Neuronal stem cell (in vitro differentiated cells): ENCODE measurements around the gene WFDC5.

Experiments
- DNase-seq: peaks from one replicate; pipeline ENCODE4 v3.0.0-alpha.2; 2013; ENCODE audit warnings: low spot score
- H2AFZ ChIP-seq: one replicate; pipeline ENCODE4 v1.6.1; 2013; ENCODE audit warnings: mild to moderate bottlenecking, low read length, inconsistent platforms
- H2AK5ac ChIP-seq: 2 replicates; pipeline ENCODE4 v1.6.1; 2013; ENCODE audit warnings: low read depth, mild to moderate bottlenecking, inconsistent platforms, low read length, moderate library complexity, mixed read lengths
- H2BK120ac ChIP-seq: 2 replicates; pipeline ENCODE4 v1.6.1; 2013; ENCODE audit warnings: low read depth, mild to moderate bottlenecking, inconsistent platforms, low read length, moderate library complexity, mixed read lengths
- H2BK12ac ChIP-seq: one replicate; pipeline ENCODE4 v1.6.1; 2013; ENCODE audit warnings: low read length, inconsistent platforms
- H2BK15ac ChIP-seq: 2 replicates; pipeline ENCODE4 v1.6.1; 2013; ENCODE audit warnings: mild to moderate bottlenecking, low read length, inconsistent platforms, mixed read lengths
- H2BK5ac ChIP-seq: one replicate; pipeline ENCODE4 v1.6.1; 2013; ENCODE audit warnings: inconsistent platforms, mild to moderate bottlenecking, low read length, moderate library complexity
- H3K14ac ChIP-seq: one replicate; pipeline ENCODE4 v1.6.1; 2013; ENCODE audit warnings: low read length, inconsistent platforms
- H3K18ac ChIP-seq: 2 replicates; pipeline ENCODE4 v1.6.1; 2013; ENCODE audit warnings: low read length, inconsistent platforms
- H3K23ac ChIP-seq: 2 replicates; pipeline ENCODE4 v1.6.1; 2013; ENCODE audit warnings: low read depth, mild to moderate bottlenecking, mixed read lengths, low read length, inconsistent platforms; ENCODE audit not compliant: poor library complexity
- H3K27ac ChIP-seq: replicated peaks from 3 replicates; pipeline ENCODE4 v1.5.1; 2013; ENCODE audit warnings: low read length, inconsistent platforms
- H3K27me3 ChIP-seq, 3 experiments: 2 replicates each; pipeline ENCODE4 v1.6.1; 2013; ENCODE audit warnings: low read length in 3 of 3, mild to moderate bottlenecking in 2 of 3, inconsistent platforms in 1 of 3, low read depth in 1 of 3, mixed read lengths in 1 of 3, moderate library complexity in 1 of 3; ENCODE audit not compliant: control insufficient read depth in 3 of 3, insufficient read depth in 3 of 3
- H3K36me3 ChIP-seq, 2 donors: replicated peaks in 1 of 2; 2 replicates each; pipeline ENCODE4 v1.6.1; 2013; ENCODE audit warnings: low read length in 2 of 2; ENCODE audit not compliant: control insufficient read depth in 2 of 2, insufficient read depth in 2 of 2
- H3K4ac ChIP-seq: 2 replicates; pipeline ENCODE4 v1.6.1; 2013; ENCODE audit warnings: inconsistent platforms, mild to moderate bottlenecking, low read length, moderate library complexity
- H3K4me1 ChIP-seq, 2 donors: 1 replicate in 1 of 2; 2 replicates in 1 of 2; pipeline ENCODE4 v1.6.1; 2013; ENCODE audit warnings: low read length in 2 of 2, low read depth in 1 of 2; ENCODE audit not compliant: control insufficient read depth in 2 of 2, insufficient read depth in 1 of 2
- H3K4me2 ChIP-seq: one replicate; pipeline ENCODE4 v1.6.1; 2013; ENCODE audit warnings: mild to moderate bottlenecking, low read length, inconsistent platforms; ENCODE audit not compliant: insufficient read depth, poor library complexity, severe bottlenecking
- H3K4me3 ChIP-seq, 2 donors: 2 replicates each; pipeline ENCODE4 v1.5.1; 2013; ENCODE audit warnings: low read length in 2 of 2, mild to moderate bottlenecking in 2 of 2, inconsistent platforms in 1 of 2, moderate library complexity in 1 of 2
- H3K79me1 ChIP-seq: one replicate; pipeline ENCODE4 v1.6.1; 2013; ENCODE audit warnings: low read depth, mild to moderate bottlenecking, inconsistent platforms, low read length, moderate library complexity
- H3K9ac ChIP-seq: one replicate; pipeline ENCODE4 v1.6.1; 2013; ENCODE audit warnings: mild to moderate bottlenecking, low read depth, low read length, inconsistent platforms; ENCODE audit not compliant: poor library complexity
- H3K9me3 ChIP-seq, 2 donors: replicated peaks in 1 of 2; 2 replicates each; pipeline versions ENCODE3 to v1.6.1; 2013; ENCODE audit warnings: low read length in 2 of 2, mild to moderate bottlenecking in 2 of 2, inconsistent platforms in 1 of 2, low read depth in 1 of 2, mixed read lengths in 1 of 2, moderate library complexity in 1 of 2; ENCODE audit not compliant: control insufficient read depth in 2 of 2, insufficient read depth in 1 of 2
- H4K8ac ChIP-seq: one replicate; pipeline ENCODE4 v1.6.1; 2013; ENCODE audit warnings: low read depth, mild to moderate bottlenecking, inconsistent platforms, low read length, moderate library complexity
- H4K91ac ChIP-seq: one replicate; pipeline ENCODE4 v1.6.1; 2013; ENCODE audit warnings: low read length, low read depth, mild to moderate bottlenecking, inconsistent platforms; ENCODE audit not compliant: poor library complexity
- WGBS, 2 donors: extraction: QIAGEN DNeasy Blood & Tissue Kit; methylation state at CpG; one replicate each; pipeline ENCODE4 v1.1.7; 2013; ENCODE audit warnings: missing lambda C conversion rate in 2 of 2, mixed read lengths in 1 of 2; ENCODE audit not compliant: insufficient read length in 2 of 2, insufficient replicate concordance in 1 of 2; ENCODE audit errors: extremely low coverage in 2 of 2; 5-methylcytosine and 5-hydroxymethylcytosine counted together

Gene WFDC5

DNA sequence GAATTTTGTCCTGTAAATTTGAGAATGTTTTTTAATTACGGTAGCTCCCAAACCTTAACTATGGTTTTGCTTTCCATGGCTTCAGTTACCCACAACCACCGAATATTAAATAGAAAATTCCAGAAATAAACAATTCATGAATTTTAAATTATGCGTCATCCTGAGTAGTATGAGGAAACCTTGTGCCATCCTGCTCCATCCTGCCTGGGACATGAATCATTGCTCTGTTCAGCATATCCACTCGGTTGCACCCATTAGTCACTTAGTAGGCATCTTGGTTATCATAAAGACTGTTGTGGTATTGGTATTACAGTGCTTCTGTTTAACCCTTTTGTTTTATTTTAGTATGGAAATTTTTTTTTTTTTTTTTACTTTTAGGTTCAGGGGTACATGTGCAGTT lies 53.7 kb downstream of the WFDC5 start:
- no peaks in the 10 kb centered on the region for H3K79me1 ChIP-seq
- no peak for DNase-seq
- H3K18ac ChIP-seq = no peak overlapping the region
- H4K8ac ChIP-seq = no peak overlapping the region
- peaks cover 3 to 17% of the 10 kb centered on the region in 2 donors for H3K36me3 ChIP-seq
- no CpG with 5 or more reads among the region's 4 CpGs for WGBS, 2 donors
- no peak overlapping the region for H3K23ac ChIP-seq
- no peaks in the 10 kb centered on the region for H3K27me3 ChIP-seq
- no peak overlapping the region for H2BK120ac ChIP-seq
- no peak overlapping the region for H2AFZ ChIP-seq
- no peaks in the 10 kb centered on the region for H3K4me1 ChIP-seq
- H3K27ac ChIP-seq = no peak overlapping the region
- no peak overlapping the region for H3K4ac ChIP-seq
- H3K9ac ChIP-seq = no peak overlapping the region
- H3K9me3 ChIP-seq = no peaks in the 10 kb centered on the region
- H2BK15ac ChIP-seq = no peak overlapping the region
- no peak overlapping the region for H2BK12ac ChIP-seq
- H2AK5ac ChIP-seq = no peak overlapping the region
- H4K91ac ChIP-seq = no peak overlapping the region
- no peak overlapping the region for H3K4me3 ChIP-seq
- no peak overlapping the region for H2BK5ac ChIP-seq
- no peak overlapping the region for H3K4me2 ChIP-seq
- no peak overlapping the region for H3K14ac ChIP-seq

DNA sequence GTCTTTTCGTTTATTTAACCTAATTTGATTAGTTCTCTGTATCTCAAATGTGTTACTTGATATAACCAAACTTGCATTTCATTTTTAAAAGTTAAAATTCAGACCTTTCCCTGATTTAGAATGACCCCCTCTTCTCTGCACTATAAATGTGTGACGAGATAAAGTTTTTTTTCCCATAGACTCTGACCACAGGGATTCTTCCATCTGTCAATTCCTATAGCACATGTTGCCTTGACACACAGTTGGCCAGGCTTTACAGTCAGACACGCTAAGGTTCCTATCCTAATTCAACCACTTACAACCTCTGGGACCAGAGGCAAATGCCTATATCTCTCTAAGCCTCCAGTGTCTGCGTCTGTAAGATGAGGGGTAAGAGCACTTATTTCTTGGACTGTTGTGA lies 54.7 kb downstream of the WFDC5 start:
- Histone ChIP-seq H3K27ac (no peak overlapping the region), H3K23ac (no peak overlapping the region), H2BK15ac (no peak overlapping the region), H3K27me3 (no peaks in the 10 kb centered on the region), H3K4me2 (no peak overlapping the region), H3K9me3 (no peaks in the 10 kb centered on the region), H3K4me1 (no peaks in the 10 kb centered on the region), H3K4me3 (no peak overlapping the region), H2BK120ac (no peak overlapping the region), H3K9ac (no peak overlapping the region), H3K18ac (no peak overlapping the region), H2BK12ac (no peak overlapping the region), H3K79me1 (no peaks in the 10 kb centered on the region), H2AFZ (no peak overlapping the region), H3K14ac (no peak overlapping the region), H2BK5ac (no peak overlapping the region), H3K4ac (no peak overlapping the region), H4K91ac (no peak overlapping the region), H2AK5ac (no peak overlapping the region), H3K36me3 (peaks cover 3 to 20% of the 10 kb centered on the region in 2 donors), H4K8ac (no peak overlapping the region)
- DNase-seq = no peak
- WGBS, 2 donors = no CpG with 5 or more reads among the region's 4 CpGs
